H9 (cell line): ENCODE data around the gene AFG1L. TPM values are rescaled to one million over a fixed set of nuclear protein-coding genes. Genes with fewer than 3 reads are reported as not detected.
"Not testable (repeated sequence)": the region's sequence is repeated elsewhere in the genome, so short reads cannot be mapped to it uniquely, and the experiment has no call there.

Experiments used
- DNase-seq: peaks from one replicate; pipeline ENCODE4 v3.0.0-alpha.2; 2017
- H2AFZ ChIP-seq: one replicate; pipeline ENCODE4 v1.6.1; 2013; ENCODE audit warnings: mild to moderate bottlenecking, low read length, control low read depth, moderate library complexity
- H2AK5ac ChIP-seq: 2 replicates; pipeline ENCODE4 v1.6.1; 2013; ENCODE audit warnings: low read length, control low read depth, mixed read lengths; ENCODE audit not compliant: insufficient read length
- H2BK120ac ChIP-seq: one replicate; pipeline ENCODE4 v1.6.1; 2013; ENCODE audit warnings: low read depth, mild to moderate bottlenecking, low read length, control low read depth, inconsistent platforms; ENCODE audit not compliant: poor library complexity, severe bottlenecking
- H2BK12ac ChIP-seq: 2 replicates; pipeline ENCODE4 v1.6.1; 2013; ENCODE audit warnings: low read length, control low read depth, mixed read lengths, low read depth; ENCODE audit not compliant: insufficient read length
- H2BK15ac ChIP-seq: 2 replicates; pipeline ENCODE4 v1.6.1; 2013; ENCODE audit warnings: low read depth, low read length, control low read depth
- H2BK20ac ChIP-seq: one replicate; pipeline ENCODE4 v1.6.1; 2013; ENCODE audit warnings: low read depth, mild to moderate bottlenecking, low read length, control low read depth, inconsistent platforms; ENCODE audit not compliant: poor library complexity, severe bottlenecking
- H2BK5ac ChIP-seq: 2 replicates; pipeline ENCODE4 v1.6.1; 2013; ENCODE audit warnings: low read length, control low read depth, mixed read lengths; ENCODE audit not compliant: insufficient read length
- H3K14ac ChIP-seq: 2 replicates; pipeline ENCODE4 v1.6.1; 2013; ENCODE audit warnings: low read length, control low read depth; ENCODE audit not compliant: insufficient read depth
- H3K18ac ChIP-seq: 2 replicates; pipeline ENCODE4 v1.6.1; 2013; ENCODE audit warnings: low read depth, mild to moderate bottlenecking, mixed read lengths, low read length, control low read depth; ENCODE audit not compliant: insufficient read length
- H3K23ac ChIP-seq: 2 replicates; pipeline ENCODE4 v1.6.1; 2013; ENCODE audit warnings: low read length, control low read depth, mixed read lengths, low read depth; ENCODE audit not compliant: insufficient read length
- H3K23me2 ChIP-seq: 2 replicates; pipeline ENCODE4 v1.6.1; 2013; ENCODE audit warnings: low read depth, mild to moderate bottlenecking, mixed read lengths, low read length, control low read depth; ENCODE audit not compliant: insufficient read length, poor library complexity, severe bottlenecking
- H3K27ac ChIP-seq: 2 replicates; pipeline ENCODE4 v1.5.1; 2013; ENCODE audit warnings: low read length, control low read depth, mixed read lengths, low read depth; ENCODE audit not compliant: insufficient read length
- H3K27me3 ChIP-seq: 2 replicates; pipeline ENCODE4 v1.6.1; 2013; ENCODE audit warnings: low read length, control low read depth, inconsistent platforms; ENCODE audit not compliant: insufficient read depth
- H3K4ac ChIP-seq: 2 replicates; pipeline ENCODE4 v1.6.1; 2013; ENCODE audit warnings: low read depth, mild to moderate bottlenecking, control low read depth, inconsistent platforms, low read length, moderate library complexity
- H3K4me1 ChIP-seq: 2 replicates; pipeline ENCODE4 v1.6.1; 2013; ENCODE audit warnings: low read length, control low read depth, inconsistent platforms; ENCODE audit not compliant: insufficient read depth
- H3K4me2 ChIP-seq: 2 replicates; pipeline ENCODE4 v1.6.1; 2013; ENCODE audit warnings: low read length, control low read depth, mixed read lengths; ENCODE audit not compliant: insufficient read length, insufficient read depth
- H3K56ac ChIP-seq: 2 replicates; pipeline ENCODE4 v1.6.1; 2013; ENCODE audit warnings: low read depth, mild to moderate bottlenecking, mixed read lengths, low read length, control low read depth; ENCODE audit not compliant: insufficient read length
- H3K79me1 ChIP-seq: 2 replicates; pipeline ENCODE4 v1.6.1; 2013; ENCODE audit warnings: low read depth, mild to moderate bottlenecking, moderate library complexity, low read length, control low read depth, inconsistent platforms; ENCODE audit not compliant: insufficient read depth, poor library complexity, severe bottlenecking
- H3K79me2 ChIP-seq: 2 replicates; pipeline ENCODE4 v1.6.1; 2013; ENCODE audit warnings: low read length, control low read depth, inconsistent platforms; ENCODE audit not compliant: insufficient read depth
- H3K9ac ChIP-seq: 2 replicates; pipeline ENCODE4 v1.6.1; 2013; ENCODE audit warnings: low read length, control low read depth, mixed read lengths; ENCODE audit not compliant: insufficient read length; ENCODE audit errors: extremely low read depth
- H3K9me3 ChIP-seq: one replicate; pipeline ENCODE4 v1.6.1; 2013; ENCODE audit warnings: low read depth, low read length, inconsistent platforms; ENCODE audit not compliant: control insufficient read depth
- H3T11ph ChIP-seq: one replicate; pipeline ENCODE4 v1.6.1; 2013; ENCODE audit warnings: mild to moderate bottlenecking, low read length, control low read depth, inconsistent platforms
- H4K20me1 ChIP-seq: one replicate; pipeline ENCODE4 v1.6.1; 2013; ENCODE audit not compliant: control insufficient read depth, insufficient read length, insufficient read depth
- H4K5ac ChIP-seq: 2 replicates; pipeline ENCODE4 v1.6.1; 2013; ENCODE audit warnings: low read depth, mild to moderate bottlenecking, mixed read lengths, low read length, control low read depth; ENCODE audit not compliant: insufficient read length
- H4K8ac ChIP-seq: replicated peaks from 2 replicates; pipeline ENCODE4 v1.6.1; 2013; ENCODE audit warnings: low read length, control low read depth, mixed read lengths, low read depth; ENCODE audit not compliant: insufficient read length
- H4K91ac ChIP-seq: 2 replicates; pipeline ENCODE4 v1.6.1; 2013; ENCODE audit warnings: low read depth, mild to moderate bottlenecking, moderate library complexity, mixed read lengths, low read length, control low read depth; ENCODE audit not compliant: insufficient read length
- H3K27ac Mint-ChIP-seq, 3 experiments: 2 replicates in 2 of 3; 3 replicates in 1 of 3; pipeline ENCODE4 v1.8.0; 2020 to 2021; ENCODE audit warnings: mixed read lengths in 3 of 3, mild to moderate bottlenecking in 1 of 3, moderate library complexity in 1 of 3
- H3K27me3 Mint-ChIP-seq: 2 replicates; pipeline ENCODE4 v1.8.0; 2021; ENCODE audit warnings: low read depth, mild to moderate bottlenecking, moderate library complexity, mixed read lengths
- H3K36me3 Mint-ChIP-seq, 3 experiments: 2 replicates in 2 of 3; 3 replicates in 1 of 3; pipeline ENCODE4 v1.8.0; 2020 to 2021; ENCODE audit warnings: low read depth in 3 of 3, mixed read lengths in 3 of 3; ENCODE audit not compliant: insufficient read depth in 1 of 3
- H3K4me1 Mint-ChIP-seq, 2 experiments: 2 replicates each; pipeline ENCODE4 v1.8.0; 2020; ENCODE audit warnings: mixed read lengths in 2 of 2
- H3K4me3 Mint-ChIP-seq, 2 experiments: 2 replicates in 1 of 2; 3 replicates in 1 of 2; pipeline ENCODE4 v1.8.0; 2020 to 2021; ENCODE audit warnings: mild to moderate bottlenecking in 2 of 2, mixed read lengths in 2 of 2, moderate library complexity in 1 of 2
- H3K9me3 Mint-ChIP-seq, 2 experiments: 2 replicates in 1 of 2; 3 replicates in 1 of 2; pipeline ENCODE4 v1.8.0; 2020; ENCODE audit warnings: mild to moderate bottlenecking in 2 of 2, mixed read lengths in 2 of 2, moderate library complexity in 1 of 2
- WGBS: extraction: QIAGEN DNeasy Blood & Tissue Kit; methylation state at CpG from one replicate; pipeline ENCODE4 v1.1.7; 2013; ENCODE audit warnings: missing lambda C conversion rate, low lambda C conversion rate, mixed read lengths; ENCODE audit not compliant: insufficient read length; ENCODE audit errors: extremely low coverage; 5-methylcytosine and 5-hydroxymethylcytosine counted together
- total RNA-seq: library from RNA; stranded (reverse); gene quantifications from 2 replicates; pipeline ENCODE4 v1.2.1, GENCODE V29; 2021
- TF ChIP-seq, protein P1 (sequence below): fragments of 200-600 bp; sonication (generic); conservative IDR thresholded peaks from 3 replicates; pipeline ENCODE4 v1.8.0; 2021; ENCODE audit warnings: antibody characterized with exemption, mild to moderate bottlenecking

Gene AFG1L
- total RNA-seq, 1 experiment from 2014 or later = 4.7 TPM

DNA sequence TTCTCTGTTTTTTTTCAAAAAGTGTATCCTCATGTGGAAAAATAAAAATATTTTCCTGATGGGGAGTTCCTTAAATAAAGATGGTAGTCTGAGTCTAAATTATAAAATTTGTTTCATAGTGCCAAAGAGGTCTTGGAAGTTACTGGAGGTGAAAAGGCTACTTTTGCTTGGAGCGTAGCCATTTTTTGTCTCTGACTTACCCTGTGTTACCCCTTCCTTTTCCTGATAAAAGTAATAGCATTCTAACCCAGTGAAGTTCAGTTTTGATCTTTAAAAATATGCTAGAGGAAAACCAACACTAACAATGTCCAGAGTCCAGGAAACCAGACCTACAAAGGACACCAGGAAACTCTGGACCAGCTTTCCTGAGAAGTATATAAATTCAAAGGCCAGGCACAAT, 153.6 kb downstream of the AFG1L start:
- Mint-ChIP-seq H3K36me3 (no peaks in the 10 kb centered on the region; a peak in 1 of 7 replicates), H3K4me1 (peaks cover 8 to 10% of the 10 kb centered on the region in 2 experiments), H3K9me3 (no peaks in the 10 kb centered on the region), H3K27me3 (no peaks in the 10 kb centered on the region), H3K4me3 (no peak overlapping the region), H3K27ac (no peak overlapping the region)
- Histone ChIP-seq H3K18ac (no peak overlapping the region), H2BK5ac (no peak overlapping the region), H3K23ac (no peak overlapping the region), H3K27ac (no peak overlapping the region), H3K79me1 (no peaks in the 10 kb centered on the region), H3K56ac (no peak overlapping the region), H2BK15ac (no peak overlapping the region), H3K9me3 (no peaks in the 10 kb centered on the region), H3K4ac (no peak overlapping the region), H3K9ac (no peak overlapping the region), H3K23me2 (no peaks in the 10 kb centered on the region), H2BK20ac (no peak overlapping the region), H4K20me1 (no peaks in the 10 kb centered on the region), H4K8ac (no peak overlapping the region), H2BK120ac (no peak overlapping the region), H3K27me3 (no peaks in the 10 kb centered on the region), H2BK12ac (no peak overlapping the region), H3K4me2 (no peak overlapping the region), H4K91ac (no peak overlapping the region), H3K4me1 (peaks cover 4% of the 10 kb centered on the region; the same call in 1 of the 2 replicates), H2AFZ (no peak overlapping the region), H3T11ph (no peak overlapping the region), H3K79me2 (no peaks in the 10 kb centered on the region), H4K5ac (no peak overlapping the region), H3K14ac (no peak overlapping the region), H2AK5ac (no peak overlapping the region)
- TF ChIP-seq, protein P1, sequence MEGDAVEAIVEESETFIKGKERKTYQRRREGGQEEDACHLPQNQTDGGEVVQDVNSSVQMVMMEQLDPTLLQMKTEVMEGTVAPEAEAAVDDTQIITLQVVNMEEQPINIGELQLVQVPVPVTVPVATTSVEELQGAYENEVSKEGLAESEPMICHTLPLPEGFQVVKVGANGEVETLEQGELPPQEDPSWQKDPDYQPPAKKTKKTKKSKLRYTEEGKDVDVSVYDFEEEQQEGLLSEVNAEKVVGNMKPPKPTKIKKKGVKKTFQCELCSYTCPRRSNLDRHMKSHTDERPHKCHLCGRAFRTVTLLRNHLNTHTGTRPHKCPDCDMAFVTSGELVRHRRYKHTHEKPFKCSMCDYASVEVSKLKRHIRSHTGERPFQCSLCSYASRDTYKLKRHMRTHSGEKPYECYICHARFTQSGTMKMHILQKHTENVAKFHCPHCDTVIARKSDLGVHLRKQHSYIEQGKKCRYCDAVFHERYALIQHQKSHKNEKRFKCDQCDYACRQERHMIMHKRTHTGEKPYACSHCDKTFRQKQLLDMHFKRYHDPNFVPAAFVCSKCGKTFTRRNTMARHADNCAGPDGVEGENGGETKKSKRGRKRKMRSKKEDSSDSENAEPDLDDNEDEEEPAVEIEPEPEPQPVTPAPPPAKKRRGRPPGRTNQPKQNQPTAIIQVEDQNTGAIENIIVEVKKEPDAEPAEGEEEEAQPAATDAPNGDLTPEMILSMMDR = no peak
- DNase-seq = no peak
- no CpG with 5 or more reads among the region's 1 CpG for WGBS

DNA sequence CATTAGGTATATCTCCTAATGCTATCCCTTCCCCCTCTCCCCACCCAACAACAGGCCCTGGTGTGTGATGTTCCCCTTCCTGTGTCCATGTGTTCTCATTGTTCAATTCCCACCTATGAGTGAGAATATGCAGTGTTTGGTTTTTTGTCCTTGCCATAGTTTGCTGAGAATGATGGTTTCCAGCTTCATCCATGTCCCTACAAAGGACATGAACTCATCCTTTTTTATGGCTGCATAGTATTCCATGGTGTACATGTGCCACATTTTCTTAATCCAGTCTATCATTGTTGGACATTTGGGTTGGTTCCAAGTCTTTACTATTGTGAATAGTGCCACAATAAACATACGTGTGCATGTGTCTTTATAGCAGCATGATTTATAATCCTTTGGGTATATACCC, 154.9 kb downstream of the AFG1L start:
- H3K23ac ChIP-seq, H3K4me1 ChIP-seq, H3K9me3 Mint-ChIP-seq, H2BK20ac ChIP-seq, H3K4me3 Mint-ChIP-seq, H3K18ac ChIP-seq, H4K20me1 ChIP-seq, H4K5ac ChIP-seq, H4K91ac ChIP-seq, H3K14ac ChIP-seq, H3K4me2 ChIP-seq, H4K8ac ChIP-seq, H2AFZ ChIP-seq, H2BK5ac ChIP-seq, H3K56ac ChIP-seq, H3K9ac ChIP-seq, H2BK12ac ChIP-seq, H3K27ac ChIP-seq, H3K27me3 Mint-ChIP-seq, H3K4ac ChIP-seq, H3K36me3 Mint-ChIP-seq, H2AK5ac ChIP-seq, H2BK15ac ChIP-seq, H3K27me3 ChIP-seq, H3K27ac Mint-ChIP-seq, H3K79me2 ChIP-seq, H3T11ph ChIP-seq, DNase-seq, H3K79me1 ChIP-seq, H2BK120ac ChIP-seq, H3K9me3 ChIP-seq, H3K23me2 ChIP-seq: not testable (repeated sequence)
- H3K4me1 Mint-ChIP-seq = peaks cover 11 to 13% of the 10 kb centered on the region in 2 experiments
- no CpG with 5 or more reads among the region's 1 CpG for WGBS
